ENCODE data around the gene ROR2.
"Not testable (repeated sequence)": the region's sequence is repeated elsewhere in the genome, so short reads cannot be mapped to it uniquely, and the experiment has no call there.

The ROR2 gene

GRCh38 chr9:91949946-91950664 is at the start of gene ROR2:
Gene ROR2 (minus strand): TSS chr9:91950228.
- peak; percentile 46 for DNase-seq (ENCODE audit: low spot score)

DNA sequence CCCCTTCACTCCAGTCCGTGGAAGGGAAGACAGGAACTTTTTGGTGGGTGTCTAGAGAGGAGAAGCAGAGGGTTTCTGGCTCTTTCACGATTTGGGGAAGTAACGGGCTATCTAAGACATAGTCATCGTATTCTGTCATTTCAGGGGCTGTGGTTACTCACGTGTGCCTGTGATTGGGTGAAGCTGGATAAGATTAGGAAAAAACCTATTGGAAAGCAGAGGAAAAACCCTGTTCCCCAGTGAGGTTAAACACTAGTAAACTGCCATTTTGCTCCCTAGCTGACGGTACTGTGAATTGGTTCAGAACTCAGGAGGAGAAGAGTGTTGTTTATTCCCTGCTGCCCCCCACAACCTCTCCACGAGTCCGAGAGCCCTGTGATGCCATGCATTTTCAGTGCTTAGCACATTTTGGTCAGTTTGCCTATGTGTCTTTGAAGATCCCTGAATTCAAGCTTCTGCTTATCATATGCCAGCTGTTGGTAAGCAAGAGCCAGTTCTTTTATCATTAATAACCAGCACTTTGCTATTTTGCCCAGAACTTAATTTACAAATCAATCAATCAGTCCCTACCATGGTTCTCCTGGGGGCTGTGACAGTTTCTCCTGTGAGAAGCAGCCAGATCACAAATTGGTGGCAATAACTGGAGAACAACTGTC is 45.1 kb upstream of the ROR2 start:
- no peak for DNase-seq (ENCODE audit: low spot score)

- no peak for DNase-seq (ENCODE audit: low spot score)
Observed at GRCh38 chr9:91994422-91994821, 44.4 kb upstream of the ROR2 start.

DNA sequence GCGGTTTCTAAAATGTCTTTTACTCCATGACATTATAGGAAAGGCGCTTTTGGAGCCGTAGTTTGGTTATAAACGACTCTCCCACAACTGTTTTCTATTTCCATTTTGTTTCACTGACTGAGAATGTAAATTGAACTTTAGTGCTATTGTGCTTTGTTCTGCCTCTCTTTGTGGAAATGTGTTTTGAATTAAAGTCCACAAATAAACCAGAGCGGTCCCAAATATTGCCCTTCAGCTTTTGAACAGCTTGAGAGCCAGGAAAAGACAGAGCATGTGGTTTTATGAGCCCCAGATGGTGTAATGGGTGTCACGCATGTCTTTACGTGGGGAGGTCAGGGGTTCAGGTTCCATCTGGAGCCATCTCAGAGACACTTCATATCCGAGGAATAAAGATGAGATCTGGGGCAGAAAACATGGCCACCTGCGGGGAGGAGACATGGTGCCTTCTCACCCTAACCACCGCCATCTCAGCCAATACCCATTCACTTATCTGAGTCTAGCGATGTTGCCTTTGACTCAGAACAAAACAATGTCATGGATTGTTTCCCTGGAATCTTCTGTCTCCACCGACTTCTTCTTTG is 42.5 kb upstream of the ROR2 start:
- no peak for DNase-seq (ENCODE audit: low spot score)

- DNase-seq (ENCODE audit: low spot score) = no peak
Observed at GRCh38 chr9:91991721-91992341, 41.8 kb upstream of the ROR2 start.

- DNase-seq (ENCODE audit: low spot score) = no peak
Observed at GRCh38 chr9:91986248-91986647, 36.2 kb upstream of the ROR2 start.

DNA sequence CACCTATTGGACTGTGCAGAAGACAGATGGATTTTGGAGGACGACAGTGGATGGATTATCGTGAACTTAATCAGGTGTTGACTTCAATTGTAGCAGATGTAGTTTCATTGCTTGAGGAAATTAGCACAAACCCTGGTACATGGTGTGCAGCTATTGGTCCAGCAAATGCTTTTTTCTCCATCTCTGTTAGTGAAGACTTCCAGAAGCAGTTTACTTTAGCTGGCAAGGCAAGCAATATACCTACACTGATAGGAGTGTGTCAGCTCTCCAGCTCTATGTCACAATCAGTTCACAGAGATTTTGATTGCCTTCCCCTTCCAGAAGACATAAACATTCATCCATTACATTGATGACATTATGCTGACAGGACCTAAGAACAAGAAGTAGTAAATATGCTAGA is 35.7 kb upstream of the ROR2 start:
- no peak for DNase-seq (ENCODE audit: low spot score)

GRCh38 chr9:91978740-91979414 is 28.8 kb upstream of the ROR2 start:
- peak; percentile 68 for DNase-seq (ENCODE audit: low spot score)

GRCh38 chr9:91975254-91975653 is 25.2 kb upstream of the ROR2 start:
- DNase-seq (ENCODE audit: low spot score) = not testable (repeated sequence)

- DNase-seq (ENCODE audit: low spot score) = no peak
Observed at GRCh38 chr9:91972711-91973110, 22.7 kb upstream of the ROR2 start.

DNA sequence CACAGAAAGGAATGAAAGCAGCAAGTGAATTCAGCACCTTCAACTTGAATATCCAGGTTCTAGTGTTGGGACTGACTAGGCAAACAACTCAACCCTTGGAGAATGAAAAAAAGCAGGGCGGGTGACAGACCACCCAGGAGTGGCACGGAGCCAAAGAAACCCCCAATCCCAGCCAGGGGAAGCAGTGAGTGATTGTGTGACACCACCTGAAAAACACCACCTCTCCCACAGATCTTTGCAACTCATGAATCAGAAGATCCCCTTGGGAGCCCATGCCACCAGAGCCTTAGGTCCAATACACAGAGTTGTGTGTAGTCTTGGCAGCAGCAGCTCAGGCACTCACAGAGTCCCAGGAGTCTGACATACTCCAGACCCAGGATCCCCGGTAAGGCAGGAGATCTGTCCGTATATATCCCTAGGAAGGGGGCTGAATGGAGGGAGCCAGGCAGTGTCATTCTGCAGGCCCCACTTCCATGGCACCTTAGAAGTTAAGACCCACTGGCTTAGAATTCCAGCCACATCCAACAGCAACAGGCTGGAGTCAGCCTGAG is 22.1 kb upstream of the ROR2 start:
- DNase-seq (ENCODE audit: low spot score) = no peak

DNA sequence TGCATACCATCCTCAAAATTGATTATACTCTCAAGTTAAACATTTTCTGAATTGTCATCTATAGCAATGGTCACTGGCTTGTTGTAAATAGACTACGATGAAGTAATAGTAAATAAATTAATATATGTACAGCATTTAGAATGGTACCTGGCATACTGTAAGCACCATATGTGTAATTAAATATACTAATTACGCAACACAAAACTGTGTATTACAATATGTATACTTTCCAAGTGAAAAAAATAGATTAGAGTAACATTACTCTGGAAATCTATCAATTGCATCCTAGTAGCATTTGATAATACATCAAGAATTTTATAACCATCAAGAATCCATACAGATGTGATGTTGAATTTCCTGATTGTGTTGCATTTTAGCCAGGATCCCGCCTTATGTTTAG is 17.2 kb upstream of the ROR2 start:
- DNase-seq (ENCODE audit: low spot score) = no peak

GRCh38 chr9:91966503-91966902 is 16.5 kb upstream of the ROR2 start:
- no peak for DNase-seq (ENCODE audit: low spot score)

- no peak for DNase-seq (ENCODE audit: low spot score)
Observed at GRCh38 chr9:91963711-91964240, 13.7 kb upstream of the ROR2 start.

GRCh38 chr9:91960367-91960766 is 10.3 kb upstream of the ROR2 start:
- DNase-seq (ENCODE audit: low spot score) = no peak

DNA sequence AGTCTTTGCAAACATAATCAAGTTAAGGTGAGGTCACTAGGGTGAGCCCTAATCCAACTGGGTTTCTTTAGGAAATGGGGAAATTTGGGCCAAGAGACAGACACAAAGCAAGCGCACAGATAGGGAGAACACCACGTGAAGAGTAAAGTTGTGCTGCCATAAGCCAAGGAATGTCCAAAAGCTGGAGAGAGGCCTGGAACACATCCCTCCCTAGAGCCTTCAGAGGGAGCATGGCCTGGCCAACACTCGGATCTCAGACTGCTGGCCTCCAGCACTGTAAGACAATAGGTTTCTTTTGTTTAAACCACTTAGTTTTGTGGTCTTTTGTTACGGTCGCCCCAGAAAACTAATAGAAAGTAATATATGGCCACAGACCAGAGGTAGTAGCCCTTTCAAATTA is 8.1 kb upstream of the ROR2 start:
- no peak for DNase-seq (ENCODE audit: low spot score)

- peak; percentile 66 for DNase-seq (ENCODE audit: low spot score)
Observed at GRCh38 chr9:91954841-91955471, 4.9 kb upstream of the ROR2 start.

- DNase-seq (ENCODE audit: low spot score) = no peak
Observed at GRCh38 chr9:91953718-91954117, 3.7 kb upstream of the ROR2 start.

GRCh38 chr9:91951944-91952520 is 2.0 kb upstream of the ROR2 start:
- no peak for DNase-seq (ENCODE audit: low spot score)

DNA sequence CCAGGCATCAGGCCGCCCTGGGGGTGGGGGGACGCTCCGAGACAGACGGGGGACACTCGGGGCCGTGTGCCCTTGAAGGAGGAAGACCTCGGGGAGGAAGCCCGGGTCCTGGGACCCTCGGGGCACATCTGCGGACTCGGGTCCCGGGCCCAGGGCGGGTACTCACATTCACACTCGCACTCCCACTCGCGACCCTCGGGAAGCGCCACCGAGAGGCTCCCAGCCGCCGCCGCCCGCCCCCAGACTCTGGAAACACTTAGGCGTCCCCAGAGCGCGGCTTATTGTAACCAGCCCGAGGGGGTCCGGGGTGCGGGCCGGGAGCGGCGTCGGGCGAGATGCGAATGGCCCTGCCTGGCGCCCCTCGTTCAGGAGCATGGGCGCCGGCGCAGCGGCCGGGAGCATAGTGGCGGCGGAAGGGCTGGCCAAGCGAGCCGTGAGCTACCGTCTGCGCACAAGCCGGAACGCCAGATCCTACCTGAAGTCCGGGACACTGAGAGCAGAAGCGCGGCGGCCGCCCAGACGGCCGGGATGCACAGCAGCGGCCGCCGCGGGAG is 559 bp downstream of the ROR2 start:
- no peak for DNase-seq (ENCODE audit: low spot score)

Measured in hepatic stellate cell (primary cell).